ENCODE data around the gene DUSP12. TPM values are rescaled to one million over a fixed set of nuclear protein-coding genes. Genes with fewer than 3 reads are reported as not detected.
A peak's percentile ranks its signal among the peaks of the same experiment; 100 is the strongest.

Gene DUSP12
- total RNA-seq, 1 donor from 2014 or later: 23.5 TPM

DNA sequence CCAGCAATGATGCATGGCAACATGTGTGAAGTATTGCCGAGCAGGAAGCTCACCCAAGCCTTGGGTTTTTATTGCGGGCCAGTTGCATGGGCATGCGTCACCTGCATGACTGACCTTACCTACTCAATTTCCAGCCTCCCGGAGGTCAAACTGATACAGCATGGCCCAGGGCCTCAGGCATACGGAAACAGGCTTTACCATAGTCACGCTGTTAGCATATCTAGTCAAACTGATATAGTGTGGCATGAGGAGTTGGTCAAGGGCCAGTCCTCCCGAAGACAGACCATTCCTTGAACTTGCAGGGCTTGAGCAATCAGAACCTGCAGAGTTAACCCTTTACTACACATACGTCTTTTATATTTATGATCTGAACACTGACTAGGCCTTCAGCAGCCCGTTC lies 6.4 kb upstream of the DUSP12 start:
- no peak for DNase-seq (ENCODE audit: low spot score in 2 of 2, unreplicated experiment in 2 of 2)
- no peaks in the 10 kb centered on the region for H3K9me3 Mint-ChIP-seq
- no peak overlapping the region for H3K4me3 Mint-ChIP-seq
- H3K27me3 Mint-ChIP-seq (ENCODE audit: low read depth): peaks cover 16% of the 10 kb centered on the region
- TF ChIP-seq, protein P1, sequence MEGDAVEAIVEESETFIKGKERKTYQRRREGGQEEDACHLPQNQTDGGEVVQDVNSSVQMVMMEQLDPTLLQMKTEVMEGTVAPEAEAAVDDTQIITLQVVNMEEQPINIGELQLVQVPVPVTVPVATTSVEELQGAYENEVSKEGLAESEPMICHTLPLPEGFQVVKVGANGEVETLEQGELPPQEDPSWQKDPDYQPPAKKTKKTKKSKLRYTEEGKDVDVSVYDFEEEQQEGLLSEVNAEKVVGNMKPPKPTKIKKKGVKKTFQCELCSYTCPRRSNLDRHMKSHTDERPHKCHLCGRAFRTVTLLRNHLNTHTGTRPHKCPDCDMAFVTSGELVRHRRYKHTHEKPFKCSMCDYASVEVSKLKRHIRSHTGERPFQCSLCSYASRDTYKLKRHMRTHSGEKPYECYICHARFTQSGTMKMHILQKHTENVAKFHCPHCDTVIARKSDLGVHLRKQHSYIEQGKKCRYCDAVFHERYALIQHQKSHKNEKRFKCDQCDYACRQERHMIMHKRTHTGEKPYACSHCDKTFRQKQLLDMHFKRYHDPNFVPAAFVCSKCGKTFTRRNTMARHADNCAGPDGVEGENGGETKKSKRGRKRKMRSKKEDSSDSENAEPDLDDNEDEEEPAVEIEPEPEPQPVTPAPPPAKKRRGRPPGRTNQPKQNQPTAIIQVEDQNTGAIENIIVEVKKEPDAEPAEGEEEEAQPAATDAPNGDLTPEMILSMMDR (IDR thresholded peaks at IDR 0.05; ENCODE audit: unreplicated experiment): no peak
- no peak overlapping the region for H3K27ac Mint-ChIP-seq
- peaks cover 2% of the 10 kb centered on the region for H3K4me1 Mint-ChIP-seq
- H3K36me3 Mint-ChIP-seq: no peaks in the 10 kb centered on the region

DNA sequence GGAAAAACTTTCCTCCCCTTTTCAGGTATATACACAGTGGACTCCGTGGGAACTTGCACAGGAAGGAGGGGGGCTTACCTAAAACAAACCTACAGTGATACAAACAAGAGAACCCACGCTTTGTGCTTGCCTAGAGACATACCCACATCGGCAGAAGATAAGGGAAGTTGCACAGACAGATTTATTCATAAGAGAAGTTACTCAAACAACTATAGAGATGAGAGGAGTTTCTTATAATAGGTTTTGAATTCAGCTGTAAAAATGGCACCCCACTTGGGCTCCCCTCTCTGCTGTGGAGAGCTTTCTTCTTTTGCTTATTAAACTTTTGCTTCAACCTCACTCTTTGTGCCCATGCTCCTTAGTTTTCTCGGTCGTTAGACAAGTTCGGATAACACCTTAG lies 1.8 kb upstream of the DUSP12 start:
- H3K9me3 Mint-ChIP-seq: no peaks in the 10 kb centered on the region
- H3K27ac Mint-ChIP-seq: no peak overlapping the region
- peaks cover 13% of the 10 kb centered on the region for H3K27me3 Mint-ChIP-seq (ENCODE audit: low read depth)
- no peak overlapping the region for H3K4me3 Mint-ChIP-seq
- H3K4me1 Mint-ChIP-seq: peaks cover 21% of the 10 kb centered on the region
- no peak for DNase-seq (ENCODE audit: low spot score in 2 of 2, unreplicated experiment in 2 of 2)
- TF ChIP-seq, protein P1 (IDR thresholded peaks at IDR 0.05; ENCODE audit: unreplicated experiment): no peak
- H3K36me3 Mint-ChIP-seq: peaks cover under 1% of the 10 kb centered on the region

DNA sequence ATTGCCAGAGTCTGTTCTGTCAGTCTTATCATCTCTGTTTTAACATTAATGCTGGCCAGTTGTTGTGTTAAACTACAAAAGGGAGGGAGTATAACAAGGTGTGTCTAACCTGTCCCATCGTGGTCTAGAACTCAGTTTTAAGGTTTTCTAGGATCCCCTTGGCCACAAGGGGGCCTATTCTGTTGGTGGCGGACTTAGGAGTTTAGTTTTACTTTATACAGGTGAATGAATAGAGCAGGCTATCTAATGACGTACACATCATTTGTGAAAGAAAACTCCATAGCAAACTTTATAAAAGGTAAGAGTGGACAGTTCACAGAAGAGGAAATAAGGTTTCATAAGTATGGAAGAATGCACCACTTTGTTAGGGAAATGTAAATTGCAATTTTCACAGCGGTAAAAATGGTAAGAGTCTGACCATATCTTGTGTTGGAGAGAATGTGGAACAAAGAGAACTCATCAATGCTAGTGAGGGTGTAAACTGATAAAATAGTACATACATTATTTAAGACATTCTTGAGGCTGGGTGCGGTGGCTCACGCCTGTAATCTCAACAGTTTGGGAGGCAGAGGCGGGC lies 14.0 kb downstream of the DUSP12 start:
- TF ChIP-seq, protein P1 (IDR thresholded peaks at IDR 0.05; ENCODE audit: unreplicated experiment): no peak
- Mint-ChIP-seq H3K4me1 (peaks cover 17% of the 10 kb centered on the region), H3K27me3 (ENCODE audit: low read depth) (no peaks in the 10 kb centered on the region), H3K9me3 (no peaks in the 10 kb centered on the region), H3K36me3 (peaks cover 3% of the 10 kb centered on the region), H3K4me3 (peak overlapping the region; percentile 18), H3K27ac (no peak overlapping the region)
- DNase-seq (ENCODE audit: low spot score in 2 of 2, unreplicated experiment in 2 of 2): no peak

DNA sequence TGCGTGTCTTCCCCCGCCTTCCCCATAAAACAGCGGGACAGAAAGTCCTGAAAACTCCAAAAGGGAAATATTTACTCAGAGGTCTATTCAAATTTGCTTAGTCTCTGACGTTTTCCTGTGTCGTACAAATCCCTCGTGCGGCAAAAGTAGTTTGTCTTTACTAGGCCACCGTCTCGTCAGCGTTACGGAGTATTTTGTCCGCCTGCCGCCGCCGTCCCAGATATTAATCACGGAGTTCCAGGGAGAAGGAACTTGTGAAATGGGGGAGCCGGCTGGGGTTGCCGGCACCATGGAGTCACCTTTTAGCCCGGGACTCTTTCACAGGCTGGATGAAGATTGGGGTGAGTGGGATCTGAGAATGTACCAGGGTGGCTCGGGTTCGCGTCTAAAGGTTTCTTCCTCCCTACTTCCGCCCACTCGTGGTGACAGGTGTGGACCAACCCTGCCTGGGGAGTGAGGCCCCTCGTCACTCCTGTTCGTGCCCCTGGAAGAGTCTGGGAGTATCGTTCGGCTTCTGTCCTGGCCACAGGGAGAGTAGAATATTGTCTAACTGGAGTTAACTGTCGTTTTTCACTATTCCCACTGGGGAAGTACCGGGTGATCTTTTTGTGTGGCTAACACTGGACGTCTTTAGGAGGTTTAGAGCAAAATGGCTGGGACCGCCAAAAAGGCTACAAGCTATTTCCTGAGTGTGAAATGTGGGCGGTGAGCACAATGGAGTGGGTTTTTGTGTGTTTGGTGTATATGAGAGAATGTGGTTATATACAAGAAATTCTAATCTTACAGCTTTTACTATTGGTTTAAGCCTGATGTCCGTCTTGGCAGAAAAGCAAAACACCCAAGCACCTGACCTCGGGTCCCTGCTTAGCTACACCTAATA lies 16.8 kb downstream of the DUSP12 start, which contains the start of gene ATF6:
ATF6 (plus strand) TSS at position 219 of the 880 bp plus-strand sequence; CDS start at position 260, 41 bp downstream.
- peak within 1 kb of the TSS; percentile 97 for H3K4me3 Mint-ChIP-seq
- TF ChIP-seq, protein P1 (IDR thresholded peaks at IDR 0.05; ENCODE audit: unreplicated experiment): no peak
- no peaks in the 10 kb centered on the region for H3K9me3 Mint-ChIP-seq
- no peaks in the 10 kb centered on the region for H3K27me3 Mint-ChIP-seq (ENCODE audit: low read depth)
- DNase-seq (ENCODE audit: low spot score in 2 of 2, unreplicated experiment in 2 of 2): peak; percentile 34 to 75
- peak within 1 kb of the TSS; percentile 97 for H3K27ac Mint-ChIP-seq
- peaks cover 17% of the 10 kb centered on the region for H3K4me1 Mint-ChIP-seq
- no peaks in the 10 kb centered on the region for H3K36me3 Mint-ChIP-seq

DNA sequence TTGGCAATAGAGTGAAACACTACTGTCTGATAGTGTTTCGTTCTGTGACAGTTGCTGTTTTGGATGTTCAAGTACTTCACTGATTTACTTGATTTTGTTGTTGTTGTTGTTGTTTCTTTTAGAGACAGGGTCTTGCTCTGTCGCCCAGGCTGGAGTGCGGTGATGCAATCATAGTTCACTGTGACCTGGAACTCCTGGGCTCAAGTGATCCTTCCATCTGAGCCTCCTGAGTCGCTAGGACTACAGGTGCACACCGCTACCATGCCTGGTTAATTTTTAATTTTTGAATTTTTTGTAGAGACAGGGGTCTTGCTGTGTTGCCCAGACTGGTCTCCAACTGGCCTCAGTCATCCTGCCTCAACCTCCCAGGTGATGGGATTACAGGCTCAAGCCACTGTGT lies 18.9 kb downstream of the DUSP12 start:
- Mint-ChIP-seq H3K36me3 (no peaks in the 10 kb centered on the region), H3K4me1 (peaks cover 17% of the 10 kb centered on the region), H3K27ac (no peak overlapping the region), H3K4me3 (no peak overlapping the region), H3K27me3 (ENCODE audit: low read depth) (no peaks in the 10 kb centered on the region), H3K9me3 (no peaks in the 10 kb centered on the region)
- no peak for DNase-seq (ENCODE audit: low spot score in 2 of 2, unreplicated experiment in 2 of 2)
- TF ChIP-seq, protein P1 (IDR thresholded peaks at IDR 0.05; ENCODE audit: unreplicated experiment): no peak

Data from mesothelial cell of epicardium (in vitro differentiated cells).